Thymus (tissue), 11 donors: Measurements from ENCODE around the gene SH3PXD2A. TPM values are rescaled to one million over a fixed set of nuclear protein-coding genes. Genes with fewer than 3 reads are reported as not detected.
"Not testable (repeated sequence)": the region's sequence is repeated elsewhere in the genome, so short reads cannot be mapped to it uniquely, and the experiment has no call there.

Experiments used
- DNase-seq, 9 donors: peaks; one replicate each; pipeline ENCODE4 v3.0.0-alpha.2; 2013; ENCODE audit warnings: low spot score in 9 of 9, low read depth in 6 of 9, missing footprints in 1 of 9
- H3K27ac ChIP-seq, 2 donors: one replicate each; pipeline ENCODE4 v1.5.1; 2013; ENCODE audit warnings: control low read depth in 1 of 2, low read depth in 1 of 2, low read length in 1 of 2, mild to moderate bottlenecking in 1 of 2, moderate library complexity in 1 of 2
- H3K27me3 ChIP-seq, 2 donors: one replicate each; pipeline ENCODE4 v1.5.1; 2013; ENCODE audit warnings: low read length in 1 of 2; ENCODE audit not compliant: control insufficient read depth in 2 of 2, insufficient read depth in 1 of 2
- H3K36me3 ChIP-seq, 2 donors: one replicate each; pipeline ENCODE4 v1.5.1; 2013; ENCODE audit warnings: low read length in 1 of 2, mild to moderate bottlenecking in 1 of 2, moderate library complexity in 1 of 2; ENCODE audit not compliant: control insufficient read depth in 2 of 2, insufficient read depth in 2 of 2
- H3K4me1 ChIP-seq, 2 donors: one replicate each; pipeline ENCODE4 v1.5.1; 2013; ENCODE audit warnings: low read length in 2 of 2; ENCODE audit not compliant: control insufficient read depth in 2 of 2, insufficient read depth in 2 of 2
- H3K4me3 ChIP-seq, 2 donors: one replicate each; pipeline ENCODE4 v1.5.1; 2013; ENCODE audit warnings: low read length in 2 of 2, control low read depth in 1 of 2, mild to moderate bottlenecking in 1 of 2
- H3K9me3 ChIP-seq, 2 donors: one replicate each; pipeline ENCODE4 v1.5.1; 2013; ENCODE audit warnings: low read length in 1 of 2, mild to moderate bottlenecking in 1 of 2; ENCODE audit not compliant: control insufficient read depth in 2 of 2, insufficient read depth in 1 of 2
- WGBS: extraction: QIAGEN DNeasy Blood & Tissue Kit; methylation state at CpG from one replicate; pipeline ENCODE4 v1.1.7; 2013; 5-methylcytosine and 5-hydroxymethylcytosine counted together
- polyA plus RNA-seq: library from polyadenylated mRNA; stranded (reverse); fragments of 200-250 nt; gene quantifications from one replicate; pipeline ENCODE4 v1.2.3, GENCODE V29; 2013
- total RNA-seq: library from RNA; stranded (reverse); fragments of 120-200 nt; gene quantifications from one replicate; pipeline ENCODE4 v1.2.4, GENCODE V29; 2013
- donor health status: healthy.

Gene SH3PXD2A
- total and polyA plus RNA-seq, 2 donors: 3.8 to 9.5 TPM

GRCh38 chr10:103614306-103615158 is 240.8 kb downstream of the SH3PXD2A start:
- Histone ChIP-seq H3K4me3 (no peak overlapping the region), H3K27me3 (no peaks in the 10 kb centered on the region), H3K36me3 (peaks cover 8 to 10% of the 10 kb centered on the region in 2 donors), H3K4me1 (peaks cover 0 to 2% of the 10 kb centered on the region in 2 donors), H3K9me3 (no peaks in the 10 kb centered on the region), H3K27ac (no peak overlapping the region)
- 95% methylated on average over 14 of the region's 14 CpGs for WGBS
- DNase-seq: no peak

- no peak overlapping the region for H3K27ac ChIP-seq
- H3K36me3 ChIP-seq: peaks cover 8 to 10% of the 10 kb centered on the region in 2 donors
- WGBS: 97% methylated on average over 2 of the region's 2 CpGs
- H3K4me1 ChIP-seq: peaks cover 0 to 2% of the 10 kb centered on the region in 2 donors
- H3K27me3 ChIP-seq: no peaks in the 10 kb centered on the region
- H3K9me3 ChIP-seq: no peaks in the 10 kb centered on the region
- H3K4me3 ChIP-seq: no peak overlapping the region
- DNase-seq: no peak
These were observed 241.8 kb downstream of the SH3PXD2A start for GRCh38 chr10:103613616-103614015.

- WGBS: 96% methylated on average over 17 of the region's 17 CpGs
- Histone ChIP-seq H3K27me3 (no peaks in the 10 kb centered on the region), H3K9me3 (no peaks in the 10 kb centered on the region), H3K36me3 (peaks cover 8 to 10% of the 10 kb centered on the region in 2 donors), H3K4me1 (peaks cover 0 to 2% of the 10 kb centered on the region in 2 donors), H3K4me3 (no peak overlapping the region), H3K27ac (no peak overlapping the region)
- no peak for DNase-seq
These were observed 242.7 kb downstream of the SH3PXD2A start for GRCh38 chr10:103612462-103613365.

- H3K9me3 ChIP-seq: no peaks in the 10 kb centered on the region
- DNase-seq: no peak
- 94% methylated on average over 9 of the region's 9 CpGs for WGBS
- peaks cover 6 to 8% of the 10 kb centered on the region in 2 donors for H3K36me3 ChIP-seq
- H3K27ac ChIP-seq: no peak overlapping the region
- no peak overlapping the region for H3K4me3 ChIP-seq
- H3K4me1 ChIP-seq: peaks cover 0 to 2% of the 10 kb centered on the region in 2 donors
- H3K27me3 ChIP-seq: no peaks in the 10 kb centered on the region
These were observed 244.4 kb downstream of the SH3PXD2A start for GRCh38 chr10:103610921-103611511.

- 96% methylated on average over 2 of the region's 2 CpGs for WGBS
- H3K36me3 ChIP-seq: peaks cover 6 to 8% of the 10 kb centered on the region in 2 donors
- H3K27ac ChIP-seq: no peak overlapping the region
These were observed 245.3 kb downstream of the SH3PXD2A start for GRCh38 chr10:103610083-103610472.

GRCh38 chr10:103609231-103610082 is 245.9 kb downstream of the SH3PXD2A start:
- Histone ChIP-seq H3K4me1 (no peaks in the 10 kb centered on the region), H3K4me3 (no peak overlapping the region), H3K36me3 (peaks cover 8% of the 10 kb centered on the region in 2 donors), H3K27ac (no peak overlapping the region), H3K27me3 (no peaks in the 10 kb centered on the region), H3K9me3 (no peaks in the 10 kb centered on the region)
- 98% methylated on average over 8 of the region's 8 CpGs for WGBS
- no peak for DNase-seq

More at GRCh38 chr10:103610083-103610472, 245.3 kb downstream of the SH3PXD2A start:
- no peaks in the 10 kb centered on the region for H3K9me3 ChIP-seq
- DNase-seq: no peak
- H3K27me3 ChIP-seq: no peaks in the 10 kb centered on the region
- H3K4me1 ChIP-seq: peaks cover 0 to 2% of the 10 kb centered on the region in 2 donors
- no peak overlapping the region for H3K4me3 ChIP-seq

GRCh38 chr10:103608056-103608455 is 247.3 kb downstream of the SH3PXD2A start:
- not testable (repeated sequence) for H3K27me3 ChIP-seq, H3K4me3 ChIP-seq, H3K9me3 ChIP-seq, H3K27ac ChIP-seq, DNase-seq, H3K36me3 ChIP-seq, H3K4me1 ChIP-seq
- 97% methylated on average over 11 of the region's 11 CpGs for WGBS

GRCh38 chr10:103607051-103607450 is 248.3 kb downstream of the SH3PXD2A start:
- H3K36me3 ChIP-seq, H3K27ac ChIP-seq, DNase-seq, H3K4me1 ChIP-seq, H3K4me3 ChIP-seq, H3K9me3 ChIP-seq, H3K27me3 ChIP-seq: not testable (repeated sequence)
- WGBS: 95% methylated on average over 26 of the region's 32 CpGs
